HUES64 (cell line): ENCODE measurements around the gene FAM209A.

Experiments
- H3K27ac ChIP-seq: 2 replicates; pipeline ENCODE4 v1.7.0; 2013; ENCODE audit warnings: low read depth, low read length, inconsistent platforms
- H3K27me3 ChIP-seq: 2 replicates; pipeline ENCODE4 v1.6.1; 2013; ENCODE audit warnings: mild to moderate bottlenecking, low read length; ENCODE audit not compliant: insufficient read depth
- H3K36me3 ChIP-seq: 2 replicates; pipeline ENCODE4 v1.6.1; 2013; ENCODE audit warnings: mild to moderate bottlenecking, low read length; ENCODE audit not compliant: insufficient read depth
- H3K4me1 ChIP-seq: 2 replicates; pipeline ENCODE4 v1.6.1; 2013; ENCODE audit warnings: mild to moderate bottlenecking, low read length, moderate library complexity; ENCODE audit not compliant: insufficient read depth
- H3K4me3 ChIP-seq: 2 replicates; pipeline ENCODE4 v1.5.1; 2013; ENCODE audit warnings: mild to moderate bottlenecking, low read length, moderate library complexity
- H3K9ac ChIP-seq: 2 replicates; pipeline ENCODE4 v1.6.1; 2013; ENCODE audit warnings: mild to moderate bottlenecking, low read depth, low read length
- H3K9me3 ChIP-seq: 2 replicates; pipeline ENCODE4 v1.6.1; 2013; ENCODE audit warnings: low read depth, low read length; ENCODE audit not compliant: insufficient read depth
- WGBS: fragments of 150-250, 120-280 bp; methylation state at CpG from one replicate; pipeline ENCODE4 v1.1.7; 2013; ENCODE audit warnings: missing lambda C conversion rate; 5-methylcytosine and 5-hydroxymethylcytosine counted together

Gene FAM209A

DNA sequence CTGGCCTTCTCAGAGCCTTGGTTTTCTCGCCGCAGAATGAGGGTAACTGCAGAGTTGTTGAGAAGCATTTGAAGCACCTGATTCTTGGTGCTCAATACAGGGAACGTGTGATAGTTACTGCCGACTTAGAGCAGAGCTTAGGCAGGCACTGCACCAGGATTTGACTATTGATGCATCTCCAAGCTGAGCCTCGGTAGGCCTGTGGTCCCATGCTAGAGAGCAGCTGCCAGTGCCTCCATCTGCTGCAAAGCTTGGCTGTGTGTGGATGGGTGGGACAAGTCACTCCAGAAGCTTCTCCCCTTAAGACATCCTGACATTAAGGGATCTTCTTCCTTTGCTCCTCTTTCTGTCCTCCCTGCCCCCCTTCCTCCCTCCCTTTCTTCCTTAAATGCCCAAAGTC is 49.4 kb downstream of the FAM209A start:
- WGBS: 90% methylated on average over 5 of the region's 5 CpGs
- no peaks in the 10 kb centered on the region for H3K36me3 ChIP-seq

DNA sequence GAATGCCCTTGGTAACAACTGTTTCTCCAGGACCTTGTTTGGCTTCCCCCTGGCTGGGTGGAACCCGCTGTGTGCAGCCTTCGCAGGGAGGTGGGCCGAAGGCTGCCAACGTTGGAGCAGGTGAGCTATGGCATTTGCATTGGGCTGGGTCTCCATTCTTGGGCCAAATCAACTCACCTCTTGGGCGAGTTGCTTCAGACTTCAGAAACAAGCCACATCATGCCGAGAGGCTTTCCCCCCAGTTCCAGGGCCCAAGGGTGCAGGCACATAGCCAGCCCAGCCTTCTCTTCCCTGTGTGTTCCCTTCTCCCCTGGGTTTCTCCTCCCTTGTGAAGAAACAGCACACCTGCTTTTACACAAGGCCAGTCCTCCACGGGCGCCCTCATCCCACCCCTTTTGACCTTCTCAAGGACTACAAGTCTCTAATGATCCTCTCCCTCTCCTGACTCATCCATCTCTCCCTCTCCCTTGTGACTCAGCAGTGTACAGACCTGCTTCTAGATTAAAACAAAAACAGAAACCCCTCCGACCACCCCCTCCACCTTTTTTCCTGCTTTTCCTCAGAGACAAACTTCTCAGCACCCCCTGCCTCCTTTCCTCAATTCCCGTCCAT is 50.1 kb downstream of the FAM209A start:
- peaks cover 4% of the 10 kb centered on the region; the same call in 1 of the 2 replicates for H3K4me1 ChIP-seq
- no peak overlapping the region for H3K4me3 ChIP-seq
- WGBS: 83% methylated on average over 10 of the region's 10 CpGs
- H3K27me3 ChIP-seq: no peaks in the 10 kb centered on the region
- no peak overlapping the region for H3K9ac ChIP-seq
- H3K36me3 ChIP-seq: no peaks in the 10 kb centered on the region
- no peak overlapping the region for H3K27ac ChIP-seq
- H3K9me3 ChIP-seq: no peaks in the 10 kb centered on the region

More for the DNA sequence above, 49.4 kb downstream of the FAM209A start:
- Histone ChIP-seq H3K4me1 (no peaks in the 10 kb centered on the region), H3K9ac (no peak overlapping the region), H3K27me3 (no peaks in the 10 kb centered on the region), H3K27ac (no peak overlapping the region), H3K4me3 (no peak overlapping the region), H3K9me3 (no peaks in the 10 kb centered on the region)

DNA sequence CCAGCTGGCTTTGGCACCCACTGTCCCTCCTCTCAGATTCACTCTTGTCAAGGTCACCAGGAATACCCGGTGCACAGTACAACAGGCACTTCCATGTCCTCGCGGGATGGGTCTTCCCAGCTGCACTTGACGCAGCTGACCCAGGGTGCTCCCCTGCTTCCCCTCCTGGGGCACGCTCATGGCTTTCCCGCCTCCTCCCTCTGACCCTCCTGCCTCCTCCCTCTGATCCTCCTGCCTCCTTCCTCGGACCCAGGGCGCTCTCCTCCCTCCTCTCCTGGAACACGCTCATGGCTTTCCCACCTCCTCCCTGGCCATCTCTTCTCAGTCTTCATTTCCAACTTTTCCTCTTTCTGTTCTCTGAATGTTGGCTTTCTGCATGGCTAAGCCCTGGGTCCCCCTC is 50.6 kb downstream of the FAM209A start:
- no peak overlapping the region for H3K9ac ChIP-seq
- no peaks in the 10 kb centered on the region for H3K9me3 ChIP-seq
- no peak overlapping the region for H3K27ac ChIP-seq
- H3K27me3 ChIP-seq: no peaks in the 10 kb centered on the region
- 89% methylated on average over 9 of the region's 9 CpGs for WGBS
- peaks cover 5% of the 10 kb centered on the region; the same call in 1 of the 2 replicates for H3K4me1 ChIP-seq
- H3K36me3 ChIP-seq: no peaks in the 10 kb centered on the region
- H3K4me3 ChIP-seq: no peak overlapping the region
